ENCODE measurements around the gene SRP68. TPM values are rescaled to one million over a fixed set of nuclear protein-coding genes. Genes with fewer than 3 reads are reported as not detected.

SRP68 gene
- polyA plus RNA-seq, 1 of the 3 experiments (the other 2 are of a cell fraction): 76.8 TPM

- peaks cover 49 to 84% of the 10 kb centered on the region in 2 experiments for H3K36me3 ChIP-seq (replicated peaks in 1 of 2; ENCODE audit: control insufficient read depth in 1 of 2, insufficient read depth in 2 of 2, low read length in 1 of 2)
These were observed 19.4 kb upstream of the SRP68 start for GRCh38 chr17:76091526-76092286.

GRCh38 chr17:76090517-76091129 lies 18.3 kb upstream of the SRP68 start:
- H3K9ac ChIP-seq: no peak overlapping the region
- H3K9me3 ChIP-seq: no peaks in the 10 kb centered on the region
- no peaks in the 10 kb centered on the region for H4K20me1 ChIP-seq (ENCODE audit: insufficient read depth)
- H2AFZ ChIP-seq (ENCODE audit: low read depth): no peak overlapping the region
- H3K4me3 ChIP-seq (ENCODE audit: low read depth in 2 of 2, low read length in 1 of 2): no peak overlapping the region
- ChIA-PET POLR2A (interaction anchor here (1.2 to 3.9 kb wide), 2 partner anchors 10 to 12 kb away, joined by 4 to 20 read pairs; partner anchors contain the start of genes EXOC7 and ZACN), CTCF (interaction anchor here (0.6 to 3.2 kb wide), 5 partner anchors 11 to 185 kb away, joined by 3 to 10 read pairs (median 4); partner anchors contain the start of gene ZACN)
- H3K9me2 ChIP-seq: no peaks in the 10 kb centered on the region
- WGBS (ENCODE audit: low lambda C conversion rate): 92% methylated on average over 11 of the region's 17 CpGs
- H3K4me1 ChIP-seq (ENCODE audit: control insufficient read depth in 1 of 2, insufficient read depth in 2 of 2, low read depth in 1 of 2, low read length in 1 of 2): no peaks in the 10 kb centered on the region
- H3K27ac ChIP-seq (ENCODE audit: low read depth in 2 of 2, low read length in 1 of 2): no peak overlapping the region
- no peaks in the 10 kb centered on the region for H3K27me3 ChIP-seq (ENCODE audit: insufficient read depth)
- no peaks in the 10 kb centered on the region; the same call in 1 of the 2 replicates for H3K79me2 ChIP-seq (ENCODE audit: insufficient read depth)
- H3F3A ChIP-seq (replicated peaks; ENCODE audit: insufficient read depth): no peaks in the 10 kb centered on the region
- no peak overlapping the region for H3K4me2 ChIP-seq
- no peak for DNase-seq
- peaks cover 44 to 90% of the 10 kb centered on the region in 2 experiments for H3K36me3 ChIP-seq (replicated peaks in 1 of 2; ENCODE audit: control insufficient read depth in 1 of 2, insufficient read depth in 2 of 2, low read length in 1 of 2)
- TF ChIP-seq FOSL2 (IDR thresholded peaks at IDR 0.05; ENCODE audit: borderline replicate concordance, low read depth): no peak
- TF ChIP-seq IRF3 (IDR thresholded peaks at IDR 0.05; ENCODE audit: low read depth, low read length): no peak
- no peak for TF ChIP-seq MEF2A (IDR thresholded peaks at IDR 0.05; ENCODE audit: borderline replicate concordance, low read depth)
- no peak for TF ChIP-seq ZBTB33 (IDR thresholded peaks at IDR 0.05; ENCODE audit: borderline replicate concordance, low read depth)
- no peak for TF ChIP-seq GATA2 (CRISPR knock-in tag; IDR thresholded peaks at IDR 0.05)
- TF ChIP-seq TCF12 (IDR thresholded peaks at IDR 0.05): no peak
- TF ChIP-seq CTCF (IDR thresholded peaks at IDR 0.05): no peak
- no peak for TF ChIP-seq PBX3 (IDR thresholded peaks at IDR 0.05)
- TF ChIP-seq CHD2 (IDR thresholded peaks at IDR 0.05; ENCODE audit: low read length, partially characterized antibody): no peak
- no peak for TF ChIP-seq TEAD4 (IDR thresholded peaks at IDR 0.05; ENCODE audit: borderline replicate concordance, insufficient read depth)
- TF ChIP-seq FOXM1 (IDR thresholded peaks at IDR 0.05; ENCODE audit: low read depth): no peak
- no peak for TF ChIP-seq GABPA (IDR thresholded peaks at IDR 0.05; ENCODE audit: low read depth)
- TF ChIP-seq RFX5 (IDR thresholded peaks at IDR 0.05; ENCODE audit: low read length): no peak
- TF ChIP-seq SMC3 (IDR thresholded peaks at IDR 0.05; ENCODE audit: low read depth, low read length): no peak

More at GRCh38 chr17:76091526-76092286, 19.4 kb upstream of the SRP68 start:
- Histone ChIP-seq H3K27me3 (ENCODE audit: insufficient read depth) (no peaks in the 10 kb centered on the region), H3K79me2 (ENCODE audit: insufficient read depth) (no peaks in the 10 kb centered on the region; the same call in 1 of the 2 replicates), H3K9me3 (no peaks in the 10 kb centered on the region), H3F3A (replicated peaks; ENCODE audit: insufficient read depth) (no peaks in the 10 kb centered on the region), H3K9me2 (no peaks in the 10 kb centered on the region), H3K4me3 (ENCODE audit: low read depth in 2 of 2, low read length in 1 of 2) (no peak overlapping the region), H3K27ac (ENCODE audit: low read depth in 2 of 2, low read length in 1 of 2) (no peak overlapping the region), H3K4me1 (ENCODE audit: control insufficient read depth in 1 of 2, insufficient read depth in 2 of 2, low read depth in 1 of 2, low read length in 1 of 2) (no peaks in the 10 kb centered on the region), H2AFZ (ENCODE audit: low read depth) (no peak overlapping the region), H3K9ac (no peak overlapping the region), H3K4me2 (no peak overlapping the region), H4K20me1 (ENCODE audit: insufficient read depth) (no peaks in the 10 kb centered on the region)
- 85% methylated on average over 23 of the region's 23 CpGs for WGBS (ENCODE audit: low lambda C conversion rate)
- TF ChIP-seq YY1 (IDR thresholded peaks at IDR 0.05; ENCODE audit: low read depth) (no peak), RXRA (IDR thresholded peaks at IDR 0.05; ENCODE audit: borderline replicate concordance, low read depth) (no peak), MEF2A (IDR thresholded peaks at IDR 0.05; ENCODE audit: borderline replicate concordance, low read depth) (no peak), PBX3 (IDR thresholded peaks at IDR 0.05) (no peak)
- CTCF ChIA-PET: interaction anchor here (0.8 to 4.6 kb wide), 3 partner anchors 10 to 188 kb away, joined by 3 to 16 read pairs (median 3); no protein-coding TSS in a partner anchor
- POLR2A ChIA-PET: interaction anchor here (0.7 to 3.9 kb wide), 4 partner anchors 11 to 81 kb away, joined by 3 to 20 read pairs (median 6); partner anchors contain the start of genes EXOC7 and ZACN
- DNase-seq: no peak
